HG02884 (cell line): ENCODE measurements around the gene RIMS1.

Experiments used
- ATAC-seq: cut with Tn5 transposase; IDR thresholded peaks from one replicate; pipeline ENCODE4 v1.9.1; 2021; ENCODE audit warnings: mild to moderate bottlenecking, moderate library complexity; ENCODE audit not compliant: unreplicated experiment

RIMS1 gene

GRCh38 chr6:72218125-72218524, 331.8 kb downstream of the RIMS1 start:
- peak; percentile 93 for ATAC-seq

GRCh38 chr6:72219536-72219935, 333.2 kb downstream of the RIMS1 start:
- ATAC-seq, result no peak

GRCh38 chr6:72238021-72238420, 351.7 kb downstream of the RIMS1 start:
- no peak for ATAC-seq

GRCh38 chr6:72238900-72239299, 352.6 kb downstream of the RIMS1 start:
- no peak for ATAC-seq

GRCh38 chr6:72245565-72245964, 359.2 kb downstream of the RIMS1 start:
- ATAC-seq, result no peak

GRCh38 chr6:72246926-72247325, 360.6 kb downstream of the RIMS1 start:
- no peak for ATAC-seq

- no peak for ATAC-seq
These were observed 362.3 kb downstream of the RIMS1 start for GRCh38 chr6:72248621-72249020.

- ATAC-seq, result no peak
These were observed 364.3 kb downstream of the RIMS1 start for GRCh38 chr6:72250664-72251063.

- ATAC-seq, result no peak
These were observed 374.1 kb downstream of the RIMS1 start for GRCh38 chr6:72260489-72260888.

GRCh38 chr6:72261554-72261953, 375.2 kb downstream of the RIMS1 start:
- no peak for ATAC-seq

- ATAC-seq, result no peak
These were observed 375.9 kb downstream of the RIMS1 start for GRCh38 chr6:72262254-72262653.

GRCh38 chr6:72267470-72267869, 381.1 kb downstream of the RIMS1 start:
- no peak for ATAC-seq

GRCh38 chr6:72271531-72271930, 385.2 kb downstream of the RIMS1 start:
- ATAC-seq, result no peak

GRCh38 chr6:72272958-72273357, 386.6 kb downstream of the RIMS1 start:
- no peak for ATAC-seq

- ATAC-seq, result no peak
These were observed 389.5 kb downstream of the RIMS1 start for GRCh38 chr6:72275888-72276287.

GRCh38 chr6:72282201-72282600, 395.9 kb downstream of the RIMS1 start:
- no peak for ATAC-seq

- no peak for ATAC-seq
These were observed 397.2 kb downstream of the RIMS1 start for GRCh38 chr6:72283571-72283970.

- no peak for ATAC-seq
These were observed 400.6 kb downstream of the RIMS1 start for GRCh38 chr6:72286911-72287311.

GRCh38 chr6:72287801-72288200, 401.5 kb downstream of the RIMS1 start:
- no peak for ATAC-seq

GRCh38 chr6:72288592-72288991, 402.2 kb downstream of the RIMS1 start:
- no peak for ATAC-seq

- no peak for ATAC-seq
These were observed 404.3 kb downstream of the RIMS1 start for GRCh38 chr6:72290620-72291019.

- ATAC-seq, result no peak
These were observed 410.0 kb downstream of the RIMS1 start for GRCh38 chr6:72296375-72296774.

GRCh38 chr6:72305971-72306370, 419.6 kb downstream of the RIMS1 start:
- no peak for ATAC-seq
